GM19467 (cell line): ENCODE measurements around the gene OTUD7B.

Experiments
- ATAC-seq: cut with Tn5 transposase; IDR thresholded peaks from one replicate; pipeline ENCODE4 v1.9.1; 2021; ENCODE audit warnings: mild to moderate bottlenecking, moderate library complexity; ENCODE audit not compliant: unreplicated experiment

Gene OTUD7B

GRCh38 chr1:149925751-149926150, 84.8 kb downstream of the OTUD7B start:
- ATAC-seq: no peak

GRCh38 chr1:149925345-149925744, 85.2 kb downstream of the OTUD7B start:
- ATAC-seq: no peak

GRCh38 chr1:149923626-149924025, 86.9 kb downstream of the OTUD7B start:
- ATAC-seq: no peak

GRCh38 chr1:149917571-149918144, 92.9 kb downstream of the OTUD7B start, which contains the start of gene SV2A:
Gene SV2A (minus strand): TSS chr1:149917844. CDS start chr1:149913840, 4,004 bp downstream.
- no peak for ATAC-seq

DNA sequence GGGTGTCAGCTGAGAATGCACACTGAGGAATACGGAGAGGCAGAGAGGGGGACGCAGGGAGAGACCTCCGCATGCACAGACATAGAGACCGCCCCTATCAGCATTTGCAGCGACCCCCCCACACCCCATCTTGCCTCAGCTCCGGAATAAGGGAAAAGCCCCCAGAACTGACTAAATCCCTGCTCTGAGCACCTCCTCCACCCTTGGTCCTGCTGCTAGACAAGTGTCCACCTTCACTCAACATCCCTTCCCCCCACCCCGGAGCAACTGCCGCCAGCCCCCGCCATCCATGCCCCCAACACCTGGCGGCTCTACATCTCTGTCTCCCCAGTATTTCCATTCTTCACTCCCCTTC, 93.7 kb downstream of the OTUD7B start:
- ATAC-seq: no peak

DNA sequence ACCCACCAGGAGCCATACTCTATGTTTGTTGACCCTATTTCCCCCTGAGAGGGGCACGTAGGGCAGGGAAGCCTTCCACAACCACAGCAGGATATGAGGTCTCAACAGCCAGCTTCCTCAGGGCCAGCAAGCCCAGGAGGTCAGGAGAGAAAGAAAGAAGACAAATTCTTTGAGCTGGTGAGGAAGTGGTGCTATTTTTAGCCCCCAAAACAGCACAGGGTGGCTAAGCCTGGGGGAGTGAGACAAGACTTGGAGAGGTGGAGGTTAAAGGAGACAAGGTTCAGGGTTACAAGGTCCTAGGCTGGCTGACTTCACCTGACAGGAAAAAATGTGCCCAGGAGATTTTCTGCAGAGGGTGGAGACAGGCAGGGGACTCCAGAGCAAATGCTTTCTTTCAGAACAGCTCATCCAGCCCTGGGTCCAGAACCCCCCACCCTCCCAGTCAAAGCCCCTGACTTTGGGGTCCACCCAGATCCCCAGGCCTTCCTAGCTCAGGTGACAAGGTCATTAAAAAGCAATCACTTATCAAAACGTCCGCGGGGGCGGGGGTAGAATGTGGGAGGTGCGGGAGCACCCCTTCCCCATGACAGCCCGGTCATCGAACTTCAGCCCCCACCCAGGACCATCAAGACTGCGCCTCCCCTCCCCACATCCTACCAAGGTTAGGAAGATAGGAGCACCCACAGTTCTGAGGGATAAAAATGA, 94.2 kb downstream of the OTUD7B start:
- no peak for ATAC-seq

DNA sequence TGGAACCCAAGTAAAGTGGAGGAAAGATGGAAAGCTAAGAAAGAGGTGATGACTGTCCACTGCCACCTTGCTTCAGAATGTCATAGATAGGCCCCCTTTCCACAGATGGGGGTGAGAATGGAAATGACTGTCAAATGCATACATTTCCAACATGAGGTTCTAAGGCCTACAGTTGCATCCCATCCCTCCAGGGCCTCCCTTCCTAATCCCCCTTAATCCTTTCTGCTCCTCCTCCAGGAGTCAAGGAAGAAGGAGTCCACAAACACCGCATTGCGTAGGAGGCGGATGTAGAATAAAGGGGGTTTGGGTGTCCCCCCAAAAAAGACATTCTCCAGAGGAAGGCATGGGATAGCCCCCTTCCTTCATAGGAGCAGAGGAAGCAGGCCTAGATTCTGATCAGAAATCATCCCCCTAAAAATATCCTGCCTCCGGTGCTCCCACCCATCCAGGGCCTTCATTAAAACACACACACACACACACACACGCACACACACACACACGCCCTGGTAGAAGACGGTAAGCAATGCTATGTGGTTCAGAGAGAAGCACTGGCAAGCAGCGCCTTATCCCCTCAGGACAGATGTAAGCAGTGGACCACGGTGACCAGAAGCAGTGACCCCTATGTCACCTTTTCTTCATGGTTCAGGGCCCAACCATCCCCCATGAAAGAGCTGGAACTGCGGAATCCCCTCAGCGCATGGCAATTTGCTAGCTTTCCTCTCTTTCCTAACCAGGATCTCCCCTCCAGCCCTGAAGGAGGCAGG, 94.9 kb downstream of the OTUD7B start:
- no peak for ATAC-seq

GRCh38 chr1:149914545-149914944, 96.0 kb downstream of the OTUD7B start:
- ATAC-seq: no peak

DNA sequence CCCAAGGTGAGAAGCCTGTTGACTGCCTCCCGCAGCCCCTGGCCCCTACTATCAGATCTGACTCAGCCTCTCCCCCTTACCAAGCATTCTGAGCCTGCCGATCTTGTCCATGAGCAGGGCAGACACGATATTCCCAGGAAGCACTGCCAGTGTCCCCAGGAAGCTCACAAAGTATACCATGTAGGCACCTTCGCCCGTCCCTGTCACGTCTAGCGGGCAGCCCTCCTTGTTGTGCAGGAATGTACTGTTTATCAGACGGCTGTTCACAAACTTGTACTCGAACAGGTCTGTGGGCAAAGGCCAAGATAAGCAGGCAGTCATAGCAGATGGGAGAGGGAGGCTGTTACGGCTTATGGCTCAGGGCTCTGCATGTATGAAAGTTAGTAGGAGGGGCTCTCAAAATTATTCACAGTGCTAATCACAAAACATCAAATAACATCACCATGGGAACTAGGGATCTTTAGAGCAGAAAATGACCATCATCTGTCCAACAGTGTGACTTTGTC, 103.9 kb downstream of the OTUD7B start:
- no peak for ATAC-seq

GRCh38 chr1:149903836-149904491, 106.6 kb downstream of the OTUD7B start:
- ATAC-seq: no peak

DNA sequence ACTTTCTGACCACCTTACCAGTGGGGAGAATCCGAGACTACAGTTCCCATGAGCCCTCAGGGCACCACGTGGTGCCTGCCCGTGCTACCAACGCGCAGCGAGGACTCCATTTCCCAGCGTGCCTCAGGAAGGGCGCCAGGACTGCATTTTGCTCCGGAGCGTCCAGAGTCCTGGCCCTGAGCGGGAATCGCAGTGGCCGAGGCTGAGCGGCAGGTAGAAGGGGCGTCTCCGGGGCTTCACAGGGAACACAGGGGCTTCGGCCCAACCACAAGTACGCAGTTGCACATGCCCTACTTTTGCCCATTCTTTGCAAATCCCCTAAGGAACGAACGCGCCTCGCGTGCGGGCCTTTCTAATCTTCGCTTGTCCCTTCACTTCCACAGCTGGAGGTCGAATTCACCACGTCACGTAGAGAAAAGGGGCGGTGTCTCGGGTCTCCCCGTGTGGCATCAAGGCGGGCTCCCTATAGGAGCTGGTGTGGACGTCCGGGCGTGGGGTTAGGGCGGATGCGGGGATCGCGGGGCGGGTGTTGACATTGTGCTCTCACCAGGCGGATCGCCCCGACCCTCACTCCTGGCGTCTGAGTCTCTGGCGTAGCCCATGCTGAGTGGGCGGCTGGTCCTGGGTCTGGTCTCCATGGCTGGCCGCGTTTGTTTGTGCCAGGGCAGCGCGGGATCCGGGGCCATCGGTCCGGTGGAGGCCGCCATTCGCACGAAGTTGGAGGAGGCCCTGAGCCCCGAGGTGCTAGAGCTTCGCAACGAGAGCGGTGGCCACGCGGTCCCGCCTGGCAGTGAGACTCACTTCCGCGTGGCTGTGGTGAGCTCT, 110.9 kb downstream of the OTUD7B start, which contains the start of gene BOLA1:
Gene BOLA1 (plus strand): TSS at position 109 of the 825 bp plus-strand sequence. CDS start 492 bp downstream, at position 601.
- ATAC-seq: peak; percentile 91

DNA sequence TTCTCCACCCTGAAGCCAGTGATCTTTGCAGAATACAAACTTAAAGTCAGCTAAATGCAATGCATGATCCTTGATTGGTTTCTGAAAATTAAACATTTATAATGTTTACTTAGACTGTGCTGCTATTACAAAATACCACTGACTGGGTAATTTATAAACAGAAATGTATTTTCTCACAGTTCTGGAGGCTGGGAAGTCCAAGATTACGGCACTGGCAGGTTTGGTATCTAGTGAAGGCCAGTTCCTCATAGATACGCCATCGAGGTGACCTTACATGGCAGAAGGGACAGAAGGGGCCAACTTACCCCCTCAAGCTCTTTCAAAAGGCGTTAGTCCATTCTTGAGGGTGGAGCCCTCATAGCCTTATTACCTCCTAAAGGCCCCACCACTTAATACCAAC, 114.0 kb downstream of the OTUD7B start:
- no peak for ATAC-seq

GRCh38 chr1:149888999-149889289, 121.6 kb downstream of the OTUD7B start:
- ATAC-seq: no peak

GRCh38 chr1:149888247-149888998, 122.1 kb downstream of the OTUD7B start:
- ATAC-seq: peak; percentile 18
